ENCODE data around the gene MITD1.

MITD1 gene

DNA sequence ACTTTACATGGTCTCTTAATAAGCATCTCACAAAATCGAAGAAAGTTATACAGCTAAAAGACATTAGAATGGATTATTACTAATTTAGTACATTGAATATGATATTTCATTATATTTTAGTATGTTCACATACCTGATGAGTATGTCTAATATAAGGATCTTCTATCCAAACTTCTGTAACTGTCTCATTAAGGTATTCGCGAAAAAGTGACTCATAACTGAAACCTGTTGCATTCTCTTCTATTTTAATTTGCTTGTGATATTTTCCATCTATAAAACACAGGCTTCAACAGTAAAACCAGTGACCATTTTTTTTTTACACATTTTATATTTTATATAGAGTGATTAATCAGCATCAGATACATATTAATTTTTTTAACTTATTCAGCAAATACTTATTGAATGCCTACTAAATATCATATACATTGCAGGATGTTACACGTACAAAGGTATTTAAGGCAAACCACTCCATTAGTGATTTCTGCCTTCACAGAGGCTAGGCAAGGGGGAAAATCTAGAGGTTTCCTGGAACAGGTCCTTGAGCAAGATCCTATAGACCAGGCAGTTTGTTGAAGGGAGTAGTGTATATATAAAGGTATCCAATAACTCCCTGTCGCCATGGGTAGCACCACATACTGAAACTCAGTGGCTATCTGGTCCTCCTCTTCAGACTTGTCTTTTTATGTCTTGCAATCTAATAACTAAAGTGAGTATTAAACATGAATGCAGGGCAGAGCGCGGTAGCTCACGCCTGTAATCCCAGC is 9.3 kb downstream of the MITD1 start:
- Mint-ChIP-seq H3K4me1 (ENCODE audit: low read depth) (peaks cover 24% of the 10 kb centered on the region), H3K36me3 (ENCODE audit: low read depth) (peaks cover 25% of the 10 kb centered on the region), H3K27me3 (ENCODE audit: low read depth) (no peaks in the 10 kb centered on the region), H3K9me3 (no peaks in the 10 kb centered on the region), H3K27ac (no peak overlapping the region), H3K4me3 (no peak overlapping the region)

DNA sequence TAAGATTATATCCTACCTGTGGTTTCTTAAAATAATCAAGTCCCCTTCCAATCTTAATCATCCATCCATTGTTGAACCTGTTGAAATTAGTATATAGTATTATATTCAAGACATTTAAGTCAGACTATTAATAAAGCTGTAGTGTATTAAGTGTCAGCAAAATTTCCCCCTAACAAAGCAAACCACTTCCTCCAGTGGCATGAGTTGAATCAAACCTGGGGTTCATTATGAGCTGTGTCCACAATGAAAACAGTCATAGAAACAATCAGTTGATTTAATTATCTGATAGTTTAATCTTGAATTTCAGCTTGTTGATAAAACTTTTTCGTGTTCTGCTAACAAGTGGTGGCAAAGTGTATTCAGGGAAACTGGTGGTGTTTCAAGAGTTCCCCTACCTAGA is 11.3 kb downstream of the MITD1 start:
- Mint-ChIP-seq H3K4me1 (ENCODE audit: low read depth) (peaks cover 15% of the 10 kb centered on the region), H3K9me3 (no peaks in the 10 kb centered on the region), H3K4me3 (no peak overlapping the region), H3K36me3 (ENCODE audit: low read depth) (peaks cover 34% of the 10 kb centered on the region), H3K27ac (no peak overlapping the region), H3K27me3 (ENCODE audit: low read depth) (no peaks in the 10 kb centered on the region)

DNA sequence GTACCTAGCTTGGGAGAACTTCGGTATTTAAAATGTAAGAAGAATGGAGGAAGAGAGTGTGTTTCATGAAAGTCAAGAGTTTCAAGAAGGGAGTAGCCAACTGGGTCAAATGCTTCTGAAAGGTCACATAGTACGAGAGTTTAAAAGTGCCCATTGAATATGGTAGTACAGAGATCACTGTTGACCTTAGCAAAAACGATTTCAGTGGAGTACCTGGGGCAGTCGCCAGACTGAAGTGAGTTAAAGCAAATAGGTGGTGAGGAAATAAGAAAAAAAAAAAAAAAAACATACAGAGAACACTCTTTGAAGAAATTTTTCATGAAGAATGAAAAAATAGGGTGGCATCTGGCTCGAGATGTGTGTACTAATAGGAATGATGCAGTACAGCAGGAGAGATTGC is 14.6 kb downstream of the MITD1 start:
- H3K4me3 Mint-ChIP-seq, result no peak overlapping the region
- H3K9me3 Mint-ChIP-seq, result no peaks in the 10 kb centered on the region
- peaks cover 5% of the 10 kb centered on the region for H3K4me1 Mint-ChIP-seq (ENCODE audit: low read depth)
- peaks cover 35% of the 10 kb centered on the region for H3K36me3 Mint-ChIP-seq (ENCODE audit: low read depth)
- H3K27me3 Mint-ChIP-seq (ENCODE audit: low read depth), result no peaks in the 10 kb centered on the region
- no peak overlapping the region for H3K27ac Mint-ChIP-seq

DNA sequence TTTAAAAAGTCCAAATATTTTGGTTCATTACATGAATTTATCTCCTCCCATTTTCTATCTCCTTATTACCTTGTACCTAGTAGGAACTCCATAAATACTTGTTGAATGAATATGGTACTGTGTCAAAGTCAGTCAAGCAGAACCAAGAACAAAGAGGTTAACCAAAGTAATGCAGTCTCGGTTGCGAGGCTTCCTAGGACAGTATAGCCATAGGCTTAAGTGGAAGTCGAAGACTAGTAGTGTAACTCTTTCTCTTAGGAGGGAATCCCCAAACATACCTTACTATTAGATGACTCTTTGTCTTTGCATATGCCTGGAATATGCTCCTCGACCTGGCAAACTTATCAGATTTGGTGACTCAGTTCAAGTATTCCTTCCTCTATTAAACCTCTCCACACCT is 21.3 kb downstream of the MITD1 start:
- Mint-ChIP-seq H3K4me3 (no peak overlapping the region), H3K4me1 (ENCODE audit: low read depth) (peaks cover 16% of the 10 kb centered on the region), H3K9me3 (no peaks in the 10 kb centered on the region), H3K27ac (no peak overlapping the region), H3K36me3 (ENCODE audit: low read depth) (peaks cover 27% of the 10 kb centered on the region), H3K27me3 (ENCODE audit: low read depth) (no peaks in the 10 kb centered on the region)

DNA sequence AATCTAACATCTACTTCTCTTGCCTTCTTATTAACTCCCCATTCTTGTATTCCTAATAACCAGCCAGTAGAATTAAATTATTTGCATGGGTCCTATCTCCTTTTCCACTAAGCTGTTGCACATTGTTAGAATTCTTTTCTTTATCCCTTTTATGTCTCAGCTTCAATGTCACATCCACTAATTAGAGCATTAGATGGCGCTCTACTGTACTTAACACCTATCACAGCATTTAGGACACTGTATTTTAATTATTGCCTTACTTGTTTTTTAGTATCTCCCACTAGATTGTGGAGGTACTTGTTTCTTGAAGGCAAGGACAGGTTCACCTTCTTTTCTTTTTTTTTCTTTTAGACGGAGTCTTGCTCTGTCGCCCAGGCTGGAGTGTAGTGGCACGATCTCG is 22.3 kb downstream of the MITD1 start:
- peaks cover 24% of the 10 kb centered on the region for H3K4me1 Mint-ChIP-seq (ENCODE audit: low read depth)

DNA sequence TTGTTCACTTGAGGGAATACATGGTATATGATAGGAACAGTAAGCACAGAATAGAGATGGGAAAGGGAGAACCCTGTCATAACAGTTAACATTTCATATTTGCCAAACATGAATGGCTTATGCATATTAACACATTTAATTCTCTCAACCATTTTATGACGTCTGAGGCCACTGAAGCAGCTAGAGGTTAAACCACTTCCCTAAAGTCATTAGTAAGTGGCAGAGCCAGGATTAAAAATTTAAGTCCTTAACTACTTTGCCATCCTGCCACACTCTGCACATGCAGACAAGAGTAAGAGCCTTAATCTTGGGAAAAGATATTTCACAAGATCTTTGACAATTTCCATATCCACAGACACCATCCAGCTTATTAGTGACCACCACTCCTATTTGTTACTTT is 24.0 kb downstream of the MITD1 start:
- no peak overlapping the region for H3K27ac Mint-ChIP-seq
- peaks cover 24% of the 10 kb centered on the region for H3K4me1 Mint-ChIP-seq (ENCODE audit: low read depth)
- H3K36me3 Mint-ChIP-seq (ENCODE audit: low read depth), result peaks cover 20% of the 10 kb centered on the region
- H3K4me3 Mint-ChIP-seq, result no peak overlapping the region
- H3K9me3 Mint-ChIP-seq, result no peaks in the 10 kb centered on the region
- no peaks in the 10 kb centered on the region for H3K27me3 Mint-ChIP-seq (ENCODE audit: low read depth)

More for the DNA sequence above, 22.3 kb downstream of the MITD1 start:
- H3K27ac Mint-ChIP-seq, result no peak overlapping the region
- no peak overlapping the region for H3K4me3 Mint-ChIP-seq
- H3K27me3 Mint-ChIP-seq (ENCODE audit: low read depth), result no peaks in the 10 kb centered on the region
- H3K36me3 Mint-ChIP-seq (ENCODE audit: low read depth), result peaks cover 21% of the 10 kb centered on the region
- H3K9me3 Mint-ChIP-seq, result no peaks in the 10 kb centered on the region

DNA sequence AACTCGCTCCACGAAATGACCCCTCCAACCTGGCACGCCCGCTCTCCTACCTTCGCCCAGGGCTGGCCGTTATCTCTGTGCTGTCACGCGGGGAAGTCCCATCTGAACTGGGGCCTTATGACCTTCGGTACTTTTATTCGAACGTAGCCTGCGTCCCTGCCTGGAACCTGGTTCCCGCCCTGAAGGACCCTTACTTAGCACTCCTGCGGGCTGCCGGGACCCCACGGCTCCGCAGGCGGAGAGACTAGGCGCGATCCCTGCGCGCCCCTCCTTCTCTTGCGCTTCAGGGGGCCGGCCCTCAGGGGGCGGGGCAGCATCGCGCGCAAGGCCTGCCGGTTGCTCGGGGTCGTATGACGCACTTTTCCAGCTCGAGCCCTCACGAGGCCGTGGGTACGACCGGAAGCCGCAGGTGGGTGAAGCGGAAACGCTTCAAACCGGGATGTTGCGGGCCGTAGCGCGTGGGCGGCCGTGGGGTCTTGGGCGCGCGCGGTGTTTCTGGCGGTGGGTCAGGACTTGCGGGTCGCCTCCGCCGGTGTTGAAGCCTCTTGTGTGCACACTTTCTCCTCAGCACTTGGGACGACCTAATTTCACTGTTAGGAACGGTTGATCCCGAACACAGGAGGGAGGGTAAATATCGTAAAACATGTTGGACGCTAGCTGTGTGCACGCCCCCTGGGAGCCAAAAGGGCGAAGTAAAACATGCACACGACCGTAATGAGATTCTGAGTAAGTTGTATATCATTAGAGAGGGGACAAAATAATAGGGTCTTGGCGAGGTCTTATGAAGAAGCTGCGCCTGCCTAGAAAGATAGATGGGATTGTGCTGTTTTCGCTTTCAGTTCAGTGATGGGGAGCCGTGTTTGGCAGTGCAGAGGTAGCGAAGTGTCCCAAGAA is 26.0 kb downstream of the MITD1 start, which contains the start of the genes LIPT1 and TSGA10:
LIPT1 (plus strand) TSS at position 325 of the 894 bp plus-strand sequence. CDS start 6,991 bp downstream, outside the sequence.
TSGA10 (minus strand) TSS at position 300 of the 894 bp plus-strand sequence. CDS start 45,503 bp downstream, outside the sequence.
- Mint-ChIP-seq H3K4me3 (no peak within 1 kb of the TSS), H3K27ac (no peak within 1 kb of the TSS), H3K27me3 (ENCODE audit: low read depth) (no peaks in the 10 kb centered on the region), H3K4me1 (ENCODE audit: low read depth) (peaks cover 25% of the 10 kb centered on the region), H3K9me3 (no peaks in the 10 kb centered on the region), H3K36me3 (ENCODE audit: low read depth) (peaks cover 18% of the 10 kb centered on the region)

DNA sequence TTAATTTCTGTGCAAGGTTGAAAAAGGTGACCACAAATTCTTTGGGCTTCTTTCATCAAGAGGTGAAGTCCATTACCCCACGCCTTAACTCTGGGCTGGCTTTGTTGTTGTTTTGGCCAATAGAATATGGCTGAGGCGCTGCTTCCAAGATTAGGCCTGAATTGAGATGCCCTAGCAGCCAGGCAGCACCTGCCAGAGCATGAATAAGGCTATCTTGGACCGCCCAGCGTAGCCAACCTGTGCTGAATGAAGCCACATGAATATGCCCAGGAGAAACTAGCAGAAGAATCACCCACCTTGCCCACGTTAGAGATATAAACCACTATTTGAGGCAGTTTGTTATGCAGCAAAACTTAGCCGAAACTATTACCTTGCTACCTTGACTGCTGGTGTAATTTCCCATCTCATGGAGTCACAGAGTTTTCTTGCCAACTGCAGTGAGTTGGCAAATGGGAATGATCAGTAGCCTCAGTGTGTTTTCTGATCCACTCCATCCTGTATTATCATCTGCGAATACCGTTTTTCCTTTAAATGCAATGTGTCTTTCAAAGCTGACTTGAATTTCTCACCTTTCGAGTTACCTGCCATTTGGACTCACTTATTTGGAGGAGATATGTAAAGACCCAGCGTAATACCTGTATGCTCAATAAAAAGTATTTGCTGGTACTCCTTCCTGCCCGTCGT is 26.8 kb downstream of the MITD1 start:
- no peak overlapping the region for H3K27ac Mint-ChIP-seq
- H3K27me3 Mint-ChIP-seq (ENCODE audit: low read depth), result no peaks in the 10 kb centered on the region
- no peaks in the 10 kb centered on the region for H3K9me3 Mint-ChIP-seq
- H3K4me3 Mint-ChIP-seq, result no peak overlapping the region
- peaks cover 25% of the 10 kb centered on the region for H3K4me1 Mint-ChIP-seq (ENCODE audit: low read depth)
- peaks cover 14% of the 10 kb centered on the region for H3K36me3 Mint-ChIP-seq (ENCODE audit: low read depth)

DNA sequence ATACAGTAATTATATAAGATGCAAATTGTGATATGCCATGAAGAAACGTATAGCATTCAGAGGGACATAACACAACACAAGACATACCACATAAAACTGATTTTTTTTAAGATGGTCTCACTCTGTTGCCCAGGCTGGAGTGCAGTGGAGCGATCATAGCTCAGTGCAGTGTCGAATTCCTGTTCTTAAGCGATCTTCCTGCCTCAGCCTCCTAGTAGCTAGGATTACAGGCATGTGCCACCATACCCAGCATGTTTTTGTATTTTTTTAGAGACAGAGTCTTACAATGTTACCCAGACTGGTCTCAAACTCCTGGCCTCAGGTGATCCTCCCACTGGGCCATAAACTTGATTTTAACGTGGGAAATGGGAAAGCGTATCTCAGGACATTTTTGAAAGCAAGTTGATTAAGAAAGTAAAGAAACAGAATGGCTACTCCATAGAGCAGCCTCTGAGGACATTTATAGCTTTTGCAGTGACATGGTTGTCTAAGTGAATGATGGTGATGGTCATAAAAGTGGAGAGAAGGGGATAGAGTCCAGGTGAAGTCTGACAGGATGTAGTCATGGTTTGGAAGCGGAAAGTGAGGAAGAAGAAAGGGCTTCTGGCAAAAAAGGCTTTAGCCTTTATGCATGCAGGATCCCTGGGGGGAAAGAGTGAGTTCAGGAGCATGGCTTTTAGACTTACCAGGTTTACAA is 28.5 kb downstream of the MITD1 start:
- H3K4me1 Mint-ChIP-seq (ENCODE audit: low read depth), result peaks cover 23% of the 10 kb centered on the region
- no peak overlapping the region for H3K4me3 Mint-ChIP-seq
- no peaks in the 10 kb centered on the region for H3K27me3 Mint-ChIP-seq (ENCODE audit: low read depth)
- H3K36me3 Mint-ChIP-seq (ENCODE audit: low read depth), result peaks cover 11% of the 10 kb centered on the region
- no peaks in the 10 kb centered on the region for H3K9me3 Mint-ChIP-seq
- H3K27ac Mint-ChIP-seq, result no peak overlapping the region

DNA sequence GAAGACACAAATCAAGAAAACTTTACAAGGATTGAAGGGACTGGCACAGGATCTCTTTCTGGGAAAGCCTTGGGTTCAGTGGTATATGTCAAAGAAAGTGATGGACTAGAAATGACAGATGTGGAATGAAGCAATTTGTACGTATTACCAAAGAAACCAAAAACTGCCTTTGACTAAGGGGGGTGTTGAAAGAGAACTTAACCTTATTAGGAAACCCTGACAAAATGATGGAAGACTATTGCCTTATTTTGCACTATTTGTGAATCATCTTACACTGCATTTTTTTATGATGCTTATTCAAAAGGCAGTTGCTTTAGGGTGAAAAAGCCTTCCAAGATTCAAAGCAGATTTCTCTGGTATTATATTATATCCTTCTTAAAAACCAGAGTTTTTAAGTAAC is 30.2 kb downstream of the MITD1 start:
- Mint-ChIP-seq H3K9me3 (no peaks in the 10 kb centered on the region), H3K4me1 (ENCODE audit: low read depth) (peaks cover 16% of the 10 kb centered on the region), H3K36me3 (ENCODE audit: low read depth) (peaks cover 5% of the 10 kb centered on the region), H3K27ac (no peak overlapping the region), H3K27me3 (ENCODE audit: low read depth) (no peaks in the 10 kb centered on the region), H3K4me3 (no peak overlapping the region)

DNA sequence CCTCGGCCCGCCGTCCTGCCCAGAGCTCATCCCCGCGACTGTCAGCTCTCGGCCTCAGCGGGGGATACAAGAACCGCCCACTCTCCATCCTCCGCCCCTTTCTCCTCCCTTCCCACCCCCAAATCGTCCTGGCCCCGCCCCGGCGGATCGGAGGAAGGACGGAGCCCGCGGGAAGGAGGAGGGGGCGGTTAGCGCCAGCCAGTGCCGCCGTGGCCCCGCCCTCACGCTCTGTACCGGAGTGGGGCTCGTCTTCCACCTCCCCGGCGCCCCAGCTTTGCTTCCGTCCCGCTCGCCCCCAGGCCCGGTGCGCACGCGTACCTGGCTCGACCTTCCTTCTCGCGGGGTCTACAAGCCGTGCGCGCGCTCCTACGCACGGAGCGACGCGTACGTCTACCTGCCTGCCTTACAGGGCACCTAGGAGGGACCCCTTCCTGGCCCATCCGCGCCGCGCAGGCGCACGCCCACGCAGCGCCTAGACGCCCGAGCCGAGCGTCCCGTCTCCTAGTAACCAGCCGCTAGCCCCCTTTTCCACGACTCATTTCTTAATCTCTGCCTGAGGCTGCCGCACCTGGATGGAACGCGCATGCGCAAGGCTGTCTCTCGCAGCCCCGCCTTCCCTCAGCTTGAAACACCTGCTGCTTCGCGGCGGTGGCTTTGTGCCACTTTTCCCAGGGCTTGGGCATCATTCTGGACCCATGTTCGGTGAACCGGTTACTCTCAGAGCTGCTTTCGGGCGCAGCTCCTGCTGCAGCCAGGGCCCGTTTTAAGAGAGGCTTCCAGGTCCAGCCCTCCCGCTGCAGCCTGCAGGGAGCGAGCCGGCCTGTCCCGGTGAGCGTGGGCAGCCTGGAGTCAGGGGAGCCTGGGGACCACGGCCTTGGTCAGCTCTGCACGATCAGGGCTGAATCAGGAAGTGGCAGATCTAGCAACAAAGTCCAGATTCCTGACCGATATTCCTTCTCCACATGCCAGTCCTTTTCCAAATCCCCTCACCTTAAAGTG is 39.4 kb downstream of the MITD1 start, which contains the start of gene C2orf15:
C2orf15 (plus strand) TSS at position 598 of the 999 bp plus-strand sequence. CDS start 8,852 bp downstream, outside the sequence.
- H3K4me1 Mint-ChIP-seq (ENCODE audit: low read depth), result peaks cover 8% of the 10 kb centered on the region
- H3K9me3 Mint-ChIP-seq, result no peaks in the 10 kb centered on the region
- peak within 1 kb of the TSS; percentile 98 for H3K4me3 Mint-ChIP-seq
- H3K27me3 Mint-ChIP-seq (ENCODE audit: low read depth), result peaks cover 39% of the 10 kb centered on the region
- H3K36me3 Mint-ChIP-seq (ENCODE audit: low read depth), result no peaks in the 10 kb centered on the region
- H3K27ac Mint-ChIP-seq, result peak within 1 kb of the TSS; percentile 93

DNA sequence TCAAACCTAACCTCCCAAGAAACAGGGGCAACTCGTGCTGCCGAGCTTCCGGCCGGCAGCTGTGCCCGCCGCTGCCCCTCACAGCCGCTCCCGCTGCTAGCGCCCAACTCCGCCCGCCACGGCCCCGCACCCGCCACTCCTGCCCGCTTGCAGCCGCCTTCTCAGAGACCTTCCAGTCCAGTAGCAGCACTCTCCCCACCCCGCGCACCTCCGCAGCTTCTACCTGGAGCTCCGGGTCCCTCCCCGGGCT is 40.1 kb downstream of the MITD1 start:
- Mint-ChIP-seq H3K36me3 (ENCODE audit: low read depth) (no peaks in the 10 kb centered on the region), H3K9me3 (no peaks in the 10 kb centered on the region), H3K4me1 (ENCODE audit: low read depth) (peaks cover 8% of the 10 kb centered on the region), H3K4me3 (peak overlapping the region; percentile 98), H3K27ac (peak overlapping the region; percentile 63), H3K27me3 (ENCODE audit: low read depth) (peaks cover 39% of the 10 kb centered on the region)

Measured in T-helper 1 cell treated with Interleukin-12 subunit alpha and Interleukin-12 subunit beta and Interleukin-4 antibody, amounts not matched to agents 30 μg/mL and 1 μg/mL, for 36 hours (primary cell).